ENCODE results near the gene NEO1.

Gene NEO1

DNA sequence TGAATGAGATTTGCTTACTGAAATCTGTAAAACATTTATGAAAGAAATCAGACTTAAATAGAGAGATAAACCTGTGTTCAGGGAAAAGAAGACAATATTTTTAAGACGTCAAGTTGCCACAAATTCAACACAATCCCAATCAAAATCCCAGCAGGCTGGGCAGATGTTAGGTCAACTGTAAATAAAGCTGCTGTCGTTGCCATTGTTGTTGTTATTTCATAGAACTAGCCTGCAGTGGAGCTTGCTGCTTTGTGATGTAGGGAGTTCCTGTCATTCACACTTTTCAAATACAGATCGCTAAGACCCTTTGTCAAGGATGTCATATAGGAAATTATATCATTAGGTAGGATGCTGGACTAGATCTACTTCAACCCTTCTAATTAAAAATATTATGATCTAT is 123.1 kb downstream of the NEO1 start:
- no peak for DNase-seq (ENCODE audit: extremely low read depth, low read depth)

DNA sequence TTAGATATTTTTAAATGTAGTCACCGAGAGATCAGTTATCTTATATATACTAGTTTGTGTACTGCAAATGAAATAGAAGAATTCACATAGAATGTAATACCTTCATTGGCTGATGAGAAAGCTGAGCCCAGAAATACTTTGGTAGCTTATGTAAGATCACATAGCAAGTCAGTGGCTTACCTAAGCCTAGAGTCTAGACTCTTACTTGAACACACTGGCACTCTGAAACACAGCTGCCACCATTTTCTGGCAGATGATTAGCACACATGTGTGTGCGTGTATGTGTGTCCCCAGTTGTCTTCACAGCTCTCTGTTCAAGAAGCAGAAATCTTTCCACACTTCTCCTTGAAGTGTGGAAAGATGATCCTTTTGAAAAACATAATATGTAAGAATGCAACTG is 124.3 kb downstream of the NEO1 start:
- no peak overlapping the region for H3K4me3 ChIP-seq (replicated peaks; ENCODE audit: low read depth, low read length)
- DNase-seq (ENCODE audit: extremely low read depth, low read depth) = no peak
- TF ChIP-seq, protein P1, sequence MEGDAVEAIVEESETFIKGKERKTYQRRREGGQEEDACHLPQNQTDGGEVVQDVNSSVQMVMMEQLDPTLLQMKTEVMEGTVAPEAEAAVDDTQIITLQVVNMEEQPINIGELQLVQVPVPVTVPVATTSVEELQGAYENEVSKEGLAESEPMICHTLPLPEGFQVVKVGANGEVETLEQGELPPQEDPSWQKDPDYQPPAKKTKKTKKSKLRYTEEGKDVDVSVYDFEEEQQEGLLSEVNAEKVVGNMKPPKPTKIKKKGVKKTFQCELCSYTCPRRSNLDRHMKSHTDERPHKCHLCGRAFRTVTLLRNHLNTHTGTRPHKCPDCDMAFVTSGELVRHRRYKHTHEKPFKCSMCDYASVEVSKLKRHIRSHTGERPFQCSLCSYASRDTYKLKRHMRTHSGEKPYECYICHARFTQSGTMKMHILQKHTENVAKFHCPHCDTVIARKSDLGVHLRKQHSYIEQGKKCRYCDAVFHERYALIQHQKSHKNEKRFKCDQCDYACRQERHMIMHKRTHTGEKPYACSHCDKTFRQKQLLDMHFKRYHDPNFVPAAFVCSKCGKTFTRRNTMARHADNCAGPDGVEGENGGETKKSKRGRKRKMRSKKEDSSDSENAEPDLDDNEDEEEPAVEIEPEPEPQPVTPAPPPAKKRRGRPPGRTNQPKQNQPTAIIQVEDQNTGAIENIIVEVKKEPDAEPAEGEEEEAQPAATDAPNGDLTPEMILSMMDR (IDR thresholded peaks at IDR 0.05; ENCODE audit: low read depth, low read length, missing control alignments) = no peak

More for the DNA sequence above, 123.1 kb downstream of the NEO1 start:
- TF ChIP-seq, protein P1 (IDR thresholded peaks at IDR 0.05; ENCODE audit: low read depth, low read length, missing control alignments) = no peak
- no peak overlapping the region for H3K4me3 ChIP-seq (replicated peaks; ENCODE audit: low read depth, low read length)

DNA sequence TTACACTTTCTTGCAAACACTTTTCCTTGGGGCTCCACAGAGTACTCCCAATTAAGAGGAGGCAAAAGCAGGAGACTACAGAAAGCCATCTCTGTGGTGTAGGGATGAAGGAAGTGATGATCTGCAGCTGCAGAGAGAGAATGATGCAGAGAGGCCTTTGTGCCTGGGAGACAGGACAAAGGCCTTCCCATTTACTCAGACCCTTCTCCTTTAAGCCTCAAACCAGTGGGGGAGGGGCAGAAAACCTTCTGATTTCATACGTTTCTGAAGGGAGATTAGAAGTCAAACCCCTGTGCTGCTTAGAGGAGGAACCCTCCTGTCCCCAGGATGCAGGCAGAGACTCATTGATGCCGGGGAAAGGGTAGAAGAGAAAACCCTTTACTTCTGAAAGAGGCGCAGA is 130.8 kb downstream of the NEO1 start:
- TF ChIP-seq, protein P1 (IDR thresholded peaks at IDR 0.05; ENCODE audit: low read depth, low read length, missing control alignments) = no peak
- no peak overlapping the region for H3K4me3 ChIP-seq (replicated peaks; ENCODE audit: low read depth, low read length)
- no peak for DNase-seq (ENCODE audit: extremely low read depth, low read depth)

DNA sequence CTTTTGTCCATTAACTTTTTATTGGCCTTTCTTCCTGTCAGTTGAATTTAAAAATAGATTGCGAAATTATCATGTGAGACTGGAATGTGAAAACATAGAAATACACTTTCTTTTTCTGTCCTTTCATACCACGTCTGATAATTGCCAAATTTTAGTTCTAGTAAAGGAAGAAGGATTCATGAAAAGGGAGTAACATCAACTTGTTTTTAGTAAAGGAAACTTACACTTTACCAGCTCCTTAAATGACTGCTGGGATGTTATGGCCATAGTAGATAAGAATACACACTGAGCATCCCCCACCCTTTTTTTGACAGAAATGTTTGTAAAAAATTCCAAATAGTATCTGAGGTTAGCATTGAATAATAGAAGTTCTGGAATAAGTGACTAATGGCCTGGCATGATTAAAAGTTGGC is 137.9 kb downstream of the NEO1 start:
- DNase-seq (ENCODE audit: extremely low read depth, low read depth) = no peak
- TF ChIP-seq, protein P1 (IDR thresholded peaks at IDR 0.05; ENCODE audit: low read depth, low read length, missing control alignments) = no peak

DNA sequence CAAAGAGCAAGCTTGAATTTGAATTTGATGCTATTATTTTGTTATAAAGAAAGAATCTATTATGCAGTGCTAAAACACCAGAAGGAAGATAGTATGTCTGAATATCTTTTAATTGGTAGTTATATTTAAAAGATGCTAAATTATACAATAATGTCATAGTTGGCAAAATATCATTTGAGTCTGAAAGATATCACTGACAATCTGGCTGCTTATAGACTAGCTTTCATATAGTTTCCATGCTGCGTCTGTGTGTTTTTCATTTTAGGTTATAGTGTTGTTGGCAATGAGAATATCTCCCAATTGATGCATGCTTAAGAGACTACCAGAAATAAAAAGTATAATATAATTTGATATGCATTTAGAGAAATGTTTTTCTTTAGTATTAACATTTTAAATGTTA is 142.9 kb downstream of the NEO1 start:
- no peak for DNase-seq (ENCODE audit: extremely low read depth, low read depth)
- no peak overlapping the region for H3K4me3 ChIP-seq (replicated peaks; ENCODE audit: low read depth, low read length)
- TF ChIP-seq, protein P1 (IDR thresholded peaks at IDR 0.05; ENCODE audit: low read depth, low read length, missing control alignments) = no peak

More for the DNA sequence above, 137.9 kb downstream of the NEO1 start:
- H3K4me3 ChIP-seq (replicated peaks; ENCODE audit: low read depth, low read length) = no peak overlapping the region

DNA sequence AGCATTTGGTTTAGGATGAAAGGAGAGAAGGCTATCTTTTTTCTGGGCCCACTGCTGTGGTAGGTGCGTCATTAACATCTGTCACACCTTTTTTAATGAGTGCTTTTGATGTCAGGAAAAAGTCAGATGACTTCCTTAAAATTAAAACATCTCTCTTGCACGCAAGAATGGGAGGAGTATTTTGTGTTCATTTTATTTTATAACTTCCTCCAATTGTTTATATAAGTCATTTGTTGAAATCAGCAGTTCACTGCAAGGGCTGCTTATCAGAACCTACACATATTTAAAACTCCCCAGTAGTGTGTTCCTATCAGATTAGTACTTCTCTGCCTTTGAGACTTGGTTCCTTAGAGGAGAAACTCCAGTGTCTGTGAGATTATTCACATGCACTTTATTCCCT is 143.8 kb downstream of the NEO1 start:
- DNase-seq (ENCODE audit: extremely low read depth, low read depth) = no peak
- no peak overlapping the region for H3K4me3 ChIP-seq (replicated peaks; ENCODE audit: low read depth, low read length)
- TF ChIP-seq, protein P1 (IDR thresholded peaks at IDR 0.05; ENCODE audit: low read depth, low read length, missing control alignments) = no peak

DNA sequence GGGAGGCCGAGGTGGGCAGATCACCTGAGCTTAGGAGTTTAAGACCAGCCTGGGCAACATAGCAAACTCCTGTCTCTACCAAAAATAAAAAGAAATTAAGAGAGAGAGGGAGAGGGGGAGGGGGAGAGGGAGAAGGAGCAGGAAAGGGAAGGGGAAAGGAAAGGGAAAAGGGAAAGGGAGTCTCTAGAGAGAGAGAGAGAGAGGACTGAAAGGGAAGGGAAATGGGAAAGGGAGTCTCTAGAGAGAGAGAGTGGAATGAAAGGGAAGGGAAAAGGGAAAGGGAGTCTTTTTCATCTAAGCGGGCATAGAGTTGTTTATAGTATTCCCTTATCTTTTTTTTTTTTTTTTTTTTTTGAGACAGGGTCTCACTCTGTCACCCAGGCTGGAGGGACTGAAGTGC is 148.1 kb downstream of the NEO1 start:
- TF ChIP-seq, protein P1 (IDR thresholded peaks at IDR 0.05; ENCODE audit: low read depth, low read length, missing control alignments) = no peak
- DNase-seq (ENCODE audit: extremely low read depth, low read depth) = no peak
- H3K4me3 ChIP-seq (replicated peaks; ENCODE audit: low read depth, low read length) = no peak overlapping the region

All from HFF-Myc (cell line).